Measurements from ENCODE around the gene DNAH2.
"Not testable (repeated sequence)": the region's sequence is repeated elsewhere in the genome, so short reads cannot be mapped to it uniquely, and the experiment has no call there.

DNAH2 gene

GRCh38 chr17:7786866-7787265 is 69.3 kb downstream of the DNAH2 start:
- DNase-seq, result no peak

- no peak for DNase-seq
Measured at GRCh38 chr17:7789131-7789530, 71.6 kb downstream of the DNAH2 start.

GRCh38 chr17:7790150-7790549 is 72.6 kb downstream of the DNAH2 start:
- no peak for DNase-seq

- no peak for DNase-seq
Measured at GRCh38 chr17:7792611-7793010, 75.1 kb downstream of the DNAH2 start.

GRCh38 chr17:7794075-7794663 is 76.6 kb downstream of the DNAH2 start:
- no peak for DNase-seq

- no peak for DNase-seq
Measured at GRCh38 chr17:7797976-7798375, 80.4 kb downstream of the DNAH2 start.

GRCh38 chr17:7798839-7799238 is 81.3 kb downstream of the DNAH2 start:
- DNase-seq, result no peak

- DNase-seq, result no peak
Measured at GRCh38 chr17:7803981-7804380, 86.4 kb downstream of the DNAH2 start.

- DNase-seq, result no peak
Measured at GRCh38 chr17:7806587-7806986, 89.0 kb downstream of the DNAH2 start.

- DNase-seq, result no peak
Measured at GRCh38 chr17:7807206-7807605, 89.7 kb downstream of the DNAH2 start.

- no peak for DNase-seq
Measured at GRCh38 chr17:7809086-7809790, 91.7 kb downstream of the DNAH2 start.

GRCh38 chr17:7809791-7810343 is 92.3 kb downstream of the DNAH2 start:
- not testable (repeated sequence) for DNase-seq

- DNase-seq, result no peak
Measured at GRCh38 chr17:7811251-7811650, 93.7 kb downstream of the DNAH2 start.

- no peak for DNase-seq
Measured at GRCh38 chr17:7814969-7815368, 97.4 kb downstream of the DNAH2 start.

GRCh38 chr17:7816926-7817642 is 99.5 kb downstream of the DNAH2 start:
- no peak for DNase-seq

GRCh38 chr17:7817643-7817964 is 100.1 kb downstream of the DNAH2 start:
- no peak for DNase-seq

GRCh38 chr17:7818026-7818425 is 100.5 kb downstream of the DNAH2 start:
- no peak for DNase-seq

- DNase-seq, result no peak
Measured at GRCh38 chr17:7818746-7819645, 101.5 kb downstream of the DNAH2 start.

GRCh38 chr17:7820231-7820630 is 102.7 kb downstream of the DNAH2 start:
- DNase-seq, result no peak

GRCh38 chr17:7822126-7822525 is 104.6 kb downstream of the DNAH2 start:
- no peak for DNase-seq

GRCh38 chr17:7823581-7824001 is 106.0 kb downstream of the DNAH2 start:
- DNase-seq, result no peak

- DNase-seq, result no peak
Measured at GRCh38 chr17:7824021-7824924, 106.7 kb downstream of the DNAH2 start.

All from NCI-H1436 treated with DMSO at 0.1 percent for 48 hours (cell line).